Activated CD8-positive, alpha-beta T cell treated with anti-CD3 and anti-CD28 coated beads for 36 hours (primary cell): ENCODE results near the gene AAMP. TPM values are rescaled to one million over a fixed set of nuclear protein-coding genes. Genes with fewer than 3 reads are reported as not detected.

Source experiments
- ATAC-seq: fragments of 200-7000 bp; cut with Tn5 transposase; one replicate; pipeline ENCODE4 v1.10.0; 2021; ENCODE audit warnings: mild to moderate bottlenecking, moderate library complexity
- CTCF ChIA-PET: fragments of 350-600 bp; sonication (Branson Sonifier 250); formaldehyde crosslinking; loops from one replicate; lab custom pipeline; 2021; ENCODE audit warnings: antibody characterized with exemption; lab: Charles Lee
- POLR2A ChIA-PET: fragments of 350-600 bp; sonication (Branson Sonifier 250); formaldehyde crosslinking; loops from one replicate; lab custom pipeline; 2021; ENCODE audit warnings: antibody characterized with exemption; lab: Charles Lee
- DNase-seq: peaks from one replicate; pipeline ENCODE4 v3.0.0-alpha.2; 2020
- H3K27ac Mint-ChIP-seq: one replicate; pipeline ENCODE4 v1.8.0; 2021; ENCODE audit warnings: mild to moderate bottlenecking, mixed read lengths
- H3K27me3 Mint-ChIP-seq: one replicate; pipeline ENCODE4 v1.8.0; 2021; ENCODE audit warnings: mixed read lengths
- H3K36me3 Mint-ChIP-seq: one replicate; pipeline ENCODE4 v1.8.0; 2021; ENCODE audit warnings: low read depth, mixed read lengths
- H3K4me1 Mint-ChIP-seq: one replicate; pipeline ENCODE4 v1.8.0; 2021; ENCODE audit warnings: low read depth, mixed read lengths
- H3K4me3 Mint-ChIP-seq: one replicate; pipeline ENCODE4 v1.8.0; 2021; ENCODE audit warnings: mild to moderate bottlenecking, moderate library complexity, mixed read lengths
- H3K9me3 Mint-ChIP-seq: one replicate; pipeline ENCODE4 v1.8.0; 2021; ENCODE audit warnings: mixed read lengths
- CTCF ChIP-seq: fragments of 200-600 bp; IDR thresholded peaks from one replicate; pipeline ENCODE4 v1.8.0; 2022; ENCODE audit warnings: antibody characterized with exemption, mild to moderate bottlenecking
- intact Hi-C: fragments of 100-400 bp; cut with micrococcal nuclease; formaldehyde crosslinking; loops from one replicate; pipeline ENCODE4 v1.10.0; 2022
- total RNA-seq, 2 experiments: library from RNA; stranded (reverse); gene quantifications; one replicate each; pipeline ENCODE4 v1.2.3, GENCODE V29; 2021

The AAMP gene
- total RNA-seq, 2 experiments from 2014 or later, result 75.8 to 82.8 TPM

- H3K36me3 Mint-ChIP-seq, result peaks cover 26% of the 10 kb centered on the region
- H3K4me1 Mint-ChIP-seq, result peaks cover 28% of the 10 kb centered on the region
- no peaks in the 10 kb centered on the region for H3K27me3 Mint-ChIP-seq
- POLR2A ChIA-PET, result interaction anchor here (1.0 to 2.1 kb wide), 4 partner anchors 10 to 18 kb away, joined by 3 to 7 read pairs (median 4); no protein-coding TSS in a partner anchor
- no peak for TF ChIP-seq CTCF
- H3K27ac Mint-ChIP-seq, result peak overlapping the region; percentile 1
- no peak for DNase-seq
- CTCF ChIA-PET, result no interaction called here
- ATAC-seq, result no peak
- intact Hi-C loops, result no loop called here
- no peaks in the 10 kb centered on the region for H3K9me3 Mint-ChIP-seq
- no peak overlapping the region for H3K4me3 Mint-ChIP-seq
These were observed 4.3 kb downstream of the AAMP start for GRCh38 chr2:218265626-218266025.

GRCh38 chr2:218264773-218265561 is 5.0 kb downstream of the AAMP start:
- POLR2A ChIA-PET, result interaction anchor here (2.1 kb wide), 1 partner anchor 12 kb away, joined by 7 read pairs; no protein-coding TSS in a partner anchor
- peak overlapping the region; percentile 7 for H3K27ac Mint-ChIP-seq

GRCh38 chr2:218263817-218264641 is 5.9 kb downstream of the AAMP start:
- TF ChIP-seq CTCF, result no peak
- peak; percentile 63 for ATAC-seq
- no peaks in the 10 kb centered on the region for H3K27me3 Mint-ChIP-seq
- CTCF ChIA-PET, result no interaction called here
- DNase-seq, result no peak
- H3K9me3 Mint-ChIP-seq, result no peaks in the 10 kb centered on the region
- POLR2A ChIA-PET, result interaction anchor here (1.2 to 2.1 kb wide), 4 partner anchors 11 to 48 kb away, joined by 3 to 7 read pairs (median 4); no protein-coding TSS in a partner anchor
- H3K27ac Mint-ChIP-seq, result peak overlapping the region; percentile 7
- no peak overlapping the region for H3K4me3 Mint-ChIP-seq
- intact Hi-C loops, result no loop called here
- peaks cover 26% of the 10 kb centered on the region for H3K4me1 Mint-ChIP-seq
- H3K36me3 Mint-ChIP-seq, result peaks cover 20% of the 10 kb centered on the region

More at GRCh38 chr2:218264773-218265561, 5.0 kb downstream of the AAMP start:
- Mint-ChIP-seq H3K4me1 (peaks cover 28% of the 10 kb centered on the region), H3K27me3 (no peaks in the 10 kb centered on the region), H3K36me3 (peaks cover 26% of the 10 kb centered on the region), H3K4me3 (no peak overlapping the region), H3K9me3 (no peaks in the 10 kb centered on the region)
- intact Hi-C loops, result no loop called here
- TF ChIP-seq CTCF, result no peak
- ATAC-seq, result no peak
- no peak for DNase-seq
- CTCF ChIA-PET, result no interaction called here

- POLR2A ChIA-PET, result interaction anchor here (1.2 to 4.7 kb wide), 6 partner anchors 8 to 47 kb away, joined by 3 to 15 read pairs (median 4); partner anchors contain the start of genes AAMP and PNKD
- Mint-ChIP-seq H3K27ac (no peak overlapping the region), H3K4me3 (no peak overlapping the region), H3K9me3 (no peaks in the 10 kb centered on the region), H3K36me3 (peaks cover 18% of the 10 kb centered on the region), H3K4me1 (peaks cover 25% of the 10 kb centered on the region), H3K27me3 (no peaks in the 10 kb centered on the region)
- intact Hi-C loops, result no loop called here
- DNase-seq (no peak), ATAC-seq (no peak)
- CTCF ChIA-PET, result no interaction called here
- TF ChIP-seq CTCF, result no peak
These were observed 7.0 kb downstream of the AAMP start for GRCh38 chr2:218262631-218263586.
